NK-92 (cell line): ENCODE data around the gene SNAPC4.

Experiments
- DNase-seq: peaks from one replicate; lab custom pipeline; 2025; ENCODE audit not compliant: unreplicated experiment; lab: John Stamatoyannopoulos, UW

The SNAPC4 gene

GRCh38 chr9:136392538-136393449, 7.2 kb downstream of the SNAPC4 start:
- no peak for DNase-seq

DNA sequence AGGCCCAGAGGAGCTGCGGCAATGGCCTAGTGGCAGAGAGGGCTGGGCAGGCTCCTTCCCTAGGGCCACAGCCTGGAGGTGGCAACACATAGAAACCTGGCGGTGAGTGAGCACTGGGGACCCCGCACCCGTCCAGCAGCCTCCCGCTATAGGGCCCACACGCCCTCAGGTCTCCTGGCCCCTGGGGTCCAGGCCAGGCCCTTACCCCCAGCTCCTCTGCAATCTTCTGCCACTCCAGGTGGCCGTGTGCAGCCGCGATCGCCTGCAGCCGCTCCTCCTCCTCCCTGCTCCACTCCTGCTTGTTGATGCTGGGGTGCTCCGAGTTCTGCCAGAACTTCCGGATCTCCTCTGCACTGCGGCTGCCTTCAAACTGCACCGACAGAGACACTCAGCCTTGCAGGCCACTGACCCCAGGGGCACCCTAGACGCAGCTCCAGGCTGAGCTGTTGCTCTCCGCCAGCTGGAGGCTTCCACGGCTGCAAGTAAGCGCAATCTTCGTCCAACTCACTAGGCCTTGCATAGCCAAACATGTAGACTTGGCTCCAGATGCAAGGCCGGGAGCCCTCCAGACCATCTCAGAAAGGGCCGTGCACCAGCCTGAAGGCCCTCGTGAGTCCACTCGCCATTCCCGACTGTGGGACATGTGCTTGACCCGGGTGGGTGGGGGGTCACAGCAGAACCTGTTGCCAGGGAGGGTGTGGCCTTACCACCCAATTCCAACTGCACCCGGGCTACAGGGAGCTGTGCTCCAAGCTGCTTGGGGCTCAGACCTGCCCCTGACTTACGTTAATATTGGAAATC, 8.0 kb downstream of the SNAPC4 start:
- DNase-seq = no peak

GRCh38 chr9:136389396-136389795, 10.6 kb downstream of the SNAPC4 start:
- no peak for DNase-seq

DNA sequence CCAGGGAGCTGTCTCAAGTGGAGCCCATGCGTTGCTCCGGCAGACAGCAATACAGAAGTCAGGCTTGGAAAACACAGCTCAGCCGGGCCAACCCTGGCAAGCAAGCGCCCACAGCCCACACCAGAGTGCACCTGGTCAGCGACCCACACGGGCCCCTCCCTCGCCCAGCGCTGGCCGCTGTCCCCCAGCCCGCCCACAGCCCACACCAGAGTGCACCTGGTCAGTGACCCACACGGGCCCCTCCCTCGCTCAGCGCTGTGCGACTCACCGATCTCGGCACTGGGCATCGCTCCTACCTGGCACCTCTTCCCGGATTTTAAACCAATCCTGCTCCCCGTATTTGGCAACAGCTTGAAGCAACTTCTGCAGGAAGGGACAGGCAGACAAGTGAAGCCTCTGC, 12.8 kb downstream of the SNAPC4 start:
- DNase-seq = no peak

GRCh38 chr9:136386018-136386417, 14.0 kb downstream of the SNAPC4 start:
- DNase-seq = no peak

DNA sequence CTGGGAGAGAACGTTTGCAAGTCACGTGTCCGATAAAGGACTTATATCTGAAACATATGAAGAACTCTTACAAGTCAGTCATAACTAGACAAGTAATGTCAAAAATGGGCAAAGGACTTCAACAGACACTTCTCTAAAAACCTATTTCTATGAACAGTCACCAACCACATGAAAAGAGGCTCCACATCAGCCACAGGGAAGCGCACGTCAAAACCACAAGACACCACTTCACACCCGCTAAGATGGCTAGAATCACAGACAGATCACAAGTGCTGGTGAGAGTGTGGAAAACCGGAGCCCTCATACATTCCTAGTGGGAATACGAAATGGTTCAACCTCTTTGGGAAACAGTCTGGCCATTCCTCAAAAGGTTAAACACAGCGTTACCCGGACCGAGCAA, 15.0 kb downstream of the SNAPC4 start:
- DNase-seq = no peak

- no peak for DNase-seq
Observed at GRCh38 chr9:136383436-136383835, 16.5 kb downstream of the SNAPC4 start.

DNA sequence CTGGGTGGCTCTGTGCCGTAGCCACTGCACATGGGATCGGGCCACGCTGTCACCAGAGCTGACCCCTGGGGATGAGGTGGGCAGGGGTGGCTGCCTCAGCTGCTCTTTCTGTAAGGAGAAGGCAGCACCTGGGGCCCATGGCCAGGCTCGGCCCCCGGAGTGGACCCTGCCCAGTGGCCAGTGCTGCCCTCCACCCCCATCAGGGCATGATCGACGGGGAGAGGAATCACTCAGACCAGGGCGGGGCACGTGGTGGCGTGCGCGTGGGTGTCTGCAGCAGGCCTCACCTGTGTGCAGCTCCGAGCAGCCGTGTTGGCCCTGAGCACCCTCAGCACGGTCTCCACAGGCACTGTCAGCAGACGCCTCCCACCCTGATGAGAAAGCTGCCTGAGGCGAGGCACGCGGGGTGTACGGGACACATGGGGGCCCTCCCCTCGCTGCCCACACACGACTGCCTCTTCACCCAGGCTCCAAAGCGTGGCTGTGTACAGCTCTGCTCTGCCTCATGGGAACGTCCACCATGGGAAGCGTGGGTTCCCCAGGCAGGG, 17.9 kb downstream of the SNAPC4 start:
- no peak for DNase-seq

- no peak for DNase-seq
Observed at GRCh38 chr9:136381311-136381710, 18.7 kb downstream of the SNAPC4 start.

- no peak for DNase-seq
Observed at GRCh38 chr9:136380381-136380780, 19.6 kb downstream of the SNAPC4 start.

GRCh38 chr9:136379891-136380290, 20.1 kb downstream of the SNAPC4 start:
- DNase-seq = no peak

- DNase-seq = no peak
Observed at GRCh38 chr9:136379401-136379800, 20.6 kb downstream of the SNAPC4 start.

DNA sequence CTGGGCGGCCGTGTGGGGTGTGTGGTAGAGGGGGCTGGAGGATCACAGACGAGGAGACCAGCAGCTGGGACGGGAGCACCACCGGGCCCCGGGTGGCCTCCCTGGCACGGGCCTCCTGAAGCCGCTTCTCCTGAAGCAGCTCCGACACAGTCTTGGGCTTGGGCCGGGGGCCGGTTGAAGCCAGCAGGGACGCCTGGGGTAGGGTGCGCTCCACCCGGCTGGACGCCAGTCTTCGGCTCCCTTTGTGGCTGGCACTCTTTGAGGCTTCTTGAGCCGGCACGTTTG, 21.0 kb downstream of the SNAPC4 start:
- no peak for DNase-seq

- no peak for DNase-seq
Observed at GRCh38 chr9:136378170-136379002, 21.6 kb downstream of the SNAPC4 start.

DNA sequence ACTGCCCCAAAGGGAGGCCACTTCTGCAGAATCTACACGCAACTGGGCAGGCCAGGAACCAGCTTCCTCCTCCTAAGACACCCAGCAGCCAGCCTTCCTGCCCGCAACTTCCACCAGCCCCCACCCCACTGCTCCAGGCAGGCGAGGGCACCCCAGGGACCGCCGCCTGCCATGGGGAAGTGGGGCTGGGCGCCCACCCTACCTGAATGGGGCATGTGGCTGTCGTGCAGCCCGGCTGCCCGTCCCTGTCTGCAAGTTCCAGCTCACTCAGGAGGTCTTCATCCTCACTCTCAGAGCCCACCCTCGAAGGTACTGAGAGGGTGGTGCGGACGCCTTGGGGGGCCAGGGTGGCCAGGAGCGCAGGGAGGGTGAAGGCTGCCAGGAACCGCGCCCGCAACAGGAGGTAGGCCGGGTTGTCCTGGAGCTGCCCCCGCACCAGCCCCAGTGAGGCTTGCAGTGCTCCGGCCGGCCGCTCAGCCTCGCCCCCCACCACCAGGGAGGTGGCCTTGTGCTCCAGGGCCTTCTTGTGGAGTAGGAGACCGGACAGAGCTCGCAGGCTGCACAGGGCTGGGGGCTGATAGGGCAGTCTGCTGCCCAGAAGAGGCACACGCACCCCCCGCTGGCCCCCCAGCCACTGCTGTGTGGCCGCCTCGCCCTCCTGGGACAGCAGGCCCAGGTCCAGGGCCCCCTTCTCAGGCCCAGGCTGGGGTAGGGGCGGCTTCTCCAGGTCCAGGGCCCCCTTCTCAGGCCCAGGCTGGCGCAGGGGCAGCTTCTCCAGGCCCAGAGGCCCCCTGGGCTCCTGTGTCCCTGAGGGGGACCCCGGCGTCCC, 22.4 kb downstream of the SNAPC4 start:
- DNase-seq = no peak

- DNase-seq = no peak
Observed at GRCh38 chr9:136376457-136376856, 23.5 kb downstream of the SNAPC4 start.

- no peak for DNase-seq
Observed at GRCh38 chr9:136375096-136375495, 24.9 kb downstream of the SNAPC4 start.

- DNase-seq = no peak
Observed at GRCh38 chr9:136374183-136374575, 25.8 kb downstream of the SNAPC4 start.

GRCh38 chr9:136373300-136374182, 26.4 kb downstream of the SNAPC4 start, which contains the start of gene CARD9:
TSS of gene CARD9 (minus strand) at chr9:136373669. CDS start at chr9:136372078, 1,591 bp downstream.
- DNase-seq = no peak
